ENCODE results near the gene GFOD2. TPM values are rescaled to one million over a fixed set of nuclear protein-coding genes. Genes with fewer than 3 reads are reported as not detected.

GFOD2 gene
- total RNA-seq, 1 donor from 2014 or later = 33.8 TPM

DNA sequence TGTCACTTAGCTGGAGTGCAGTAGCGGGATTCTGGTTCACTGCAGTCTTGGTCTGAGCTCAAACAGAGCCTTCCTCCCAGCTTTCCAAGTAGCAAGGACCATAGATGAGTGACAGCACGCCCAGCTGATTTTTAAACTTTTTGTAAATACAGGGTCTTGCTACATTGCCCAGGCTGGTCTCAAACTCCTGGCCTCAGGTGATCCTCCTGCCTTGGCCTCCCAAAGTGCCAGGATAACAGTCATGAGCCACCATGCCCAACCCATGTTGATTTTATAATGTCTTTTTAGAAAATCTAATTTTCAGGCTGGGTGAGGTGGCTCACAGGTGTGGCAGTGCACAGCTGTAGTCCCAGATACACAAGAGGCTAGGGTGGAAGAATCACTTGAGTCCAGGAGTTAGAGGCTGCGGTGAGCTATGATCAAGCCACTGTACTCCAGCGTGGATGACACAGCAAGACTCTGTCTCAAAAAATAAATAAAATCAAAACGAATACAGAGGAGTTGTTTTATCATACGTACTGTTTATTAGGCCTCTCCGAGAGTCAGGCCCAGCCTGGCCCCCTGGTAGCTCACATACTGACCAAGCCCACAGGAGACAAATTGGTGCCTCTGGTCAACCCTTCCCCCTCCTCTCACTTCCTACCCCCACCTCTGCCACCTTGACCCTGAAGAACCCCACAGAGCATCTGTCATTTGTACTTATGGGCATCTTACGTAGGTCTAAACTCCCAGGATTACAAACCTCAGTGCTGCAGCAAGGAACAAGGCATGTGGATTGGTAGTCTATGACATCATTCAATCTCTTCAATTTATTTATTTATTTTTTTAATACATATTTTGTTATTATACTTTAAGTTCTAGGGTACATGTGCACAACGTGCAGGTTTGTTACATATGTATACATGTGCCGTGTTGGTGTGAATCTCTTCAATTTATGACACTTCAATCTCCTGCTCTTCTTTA is 38.9 kb downstream of the GFOD2 start:
- Mint-ChIP-seq H3K9me3 (no peaks in the 10 kb centered on the region), H3K4me3 (no peak overlapping the region), H3K27ac (ENCODE audit: unreplicated experiment) (no peak overlapping the region), H3K36me3 (ENCODE audit: low read depth) (no peaks in the 10 kb centered on the region), H3K4me1 (no peaks in the 10 kb centered on the region), H3K27me3 (ENCODE audit: low read depth) (no peaks in the 10 kb centered on the region)
- DNase-seq (ENCODE audit: low read depth, low spot score) = no peak
- TF ChIP-seq, protein P1, sequence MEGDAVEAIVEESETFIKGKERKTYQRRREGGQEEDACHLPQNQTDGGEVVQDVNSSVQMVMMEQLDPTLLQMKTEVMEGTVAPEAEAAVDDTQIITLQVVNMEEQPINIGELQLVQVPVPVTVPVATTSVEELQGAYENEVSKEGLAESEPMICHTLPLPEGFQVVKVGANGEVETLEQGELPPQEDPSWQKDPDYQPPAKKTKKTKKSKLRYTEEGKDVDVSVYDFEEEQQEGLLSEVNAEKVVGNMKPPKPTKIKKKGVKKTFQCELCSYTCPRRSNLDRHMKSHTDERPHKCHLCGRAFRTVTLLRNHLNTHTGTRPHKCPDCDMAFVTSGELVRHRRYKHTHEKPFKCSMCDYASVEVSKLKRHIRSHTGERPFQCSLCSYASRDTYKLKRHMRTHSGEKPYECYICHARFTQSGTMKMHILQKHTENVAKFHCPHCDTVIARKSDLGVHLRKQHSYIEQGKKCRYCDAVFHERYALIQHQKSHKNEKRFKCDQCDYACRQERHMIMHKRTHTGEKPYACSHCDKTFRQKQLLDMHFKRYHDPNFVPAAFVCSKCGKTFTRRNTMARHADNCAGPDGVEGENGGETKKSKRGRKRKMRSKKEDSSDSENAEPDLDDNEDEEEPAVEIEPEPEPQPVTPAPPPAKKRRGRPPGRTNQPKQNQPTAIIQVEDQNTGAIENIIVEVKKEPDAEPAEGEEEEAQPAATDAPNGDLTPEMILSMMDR (conservative IDR thresholded peaks at IDR 0.05) = no peak

DNA sequence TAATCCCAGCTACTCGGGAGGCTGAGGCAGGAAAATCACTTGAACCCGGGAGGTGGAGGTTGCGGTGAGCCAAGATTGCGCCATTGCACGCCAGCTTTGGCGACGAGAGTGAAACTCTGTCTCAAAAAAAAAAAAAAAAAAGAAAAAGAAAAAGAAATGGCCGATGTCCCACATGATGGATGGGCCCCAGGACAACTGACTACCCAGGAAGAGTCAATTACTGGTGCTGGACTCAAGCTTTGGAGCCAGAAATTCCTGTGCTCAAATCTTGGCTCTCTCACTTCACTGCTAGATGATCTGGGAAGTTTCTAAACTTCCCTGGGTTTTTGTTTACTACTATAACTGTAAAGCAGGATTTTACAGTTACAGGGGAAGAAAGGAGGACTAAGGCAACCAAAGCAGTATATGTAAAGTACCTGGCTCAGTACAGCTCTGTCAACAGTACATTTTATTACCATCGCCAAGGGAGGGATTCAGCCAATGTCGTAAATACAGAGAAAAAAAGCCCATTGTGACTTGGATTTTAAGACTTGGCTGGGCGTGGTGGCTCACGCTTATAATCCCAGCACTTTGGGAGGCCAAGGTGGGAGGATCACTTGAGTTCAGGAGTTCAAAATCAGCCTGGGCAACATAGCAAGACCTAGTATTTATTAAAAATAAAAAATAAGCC is 40.6 kb downstream of the GFOD2 start:
- no peak overlapping the region for H3K27ac Mint-ChIP-seq (ENCODE audit: unreplicated experiment)
- no peaks in the 10 kb centered on the region for H3K27me3 Mint-ChIP-seq (ENCODE audit: low read depth)
- no peaks in the 10 kb centered on the region for H3K36me3 Mint-ChIP-seq (ENCODE audit: low read depth)
- no peaks in the 10 kb centered on the region for H3K4me1 Mint-ChIP-seq
- DNase-seq (ENCODE audit: low read depth, low spot score) = no peak
- H3K4me3 Mint-ChIP-seq = no peak overlapping the region
- H3K9me3 Mint-ChIP-seq = no peaks in the 10 kb centered on the region
- TF ChIP-seq, protein P1 (conservative IDR thresholded peaks at IDR 0.05) = no peak

DNA sequence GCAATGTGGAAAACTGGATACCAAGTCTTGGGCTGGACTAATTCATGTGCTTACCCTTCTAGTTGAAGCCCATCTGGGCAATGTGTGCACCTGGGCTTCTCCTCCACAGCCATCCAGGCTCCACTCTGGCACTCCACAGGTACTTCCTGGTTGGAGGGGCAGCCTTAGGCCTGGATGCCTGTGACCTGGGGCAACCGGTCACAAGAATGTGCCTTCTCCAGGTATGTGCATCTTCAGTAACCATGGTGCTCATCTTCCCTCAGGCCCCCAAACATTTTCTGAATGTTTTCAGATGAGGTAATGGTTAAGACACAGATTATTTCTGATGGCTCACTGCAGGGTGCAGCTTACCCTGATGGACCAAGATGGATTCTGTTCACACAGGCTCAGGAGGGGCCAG is 41.4 kb downstream of the GFOD2 start:
- Mint-ChIP-seq H3K27ac (ENCODE audit: unreplicated experiment) (no peak overlapping the region), H3K27me3 (ENCODE audit: low read depth) (no peaks in the 10 kb centered on the region), H3K4me3 (no peak overlapping the region), H3K9me3 (no peaks in the 10 kb centered on the region), H3K4me1 (no peaks in the 10 kb centered on the region), H3K36me3 (ENCODE audit: low read depth) (no peaks in the 10 kb centered on the region)
- TF ChIP-seq, protein P1 (conservative IDR thresholded peaks at IDR 0.05) = no peak
- DNase-seq (ENCODE audit: low read depth, low spot score) = no peak

DNA sequence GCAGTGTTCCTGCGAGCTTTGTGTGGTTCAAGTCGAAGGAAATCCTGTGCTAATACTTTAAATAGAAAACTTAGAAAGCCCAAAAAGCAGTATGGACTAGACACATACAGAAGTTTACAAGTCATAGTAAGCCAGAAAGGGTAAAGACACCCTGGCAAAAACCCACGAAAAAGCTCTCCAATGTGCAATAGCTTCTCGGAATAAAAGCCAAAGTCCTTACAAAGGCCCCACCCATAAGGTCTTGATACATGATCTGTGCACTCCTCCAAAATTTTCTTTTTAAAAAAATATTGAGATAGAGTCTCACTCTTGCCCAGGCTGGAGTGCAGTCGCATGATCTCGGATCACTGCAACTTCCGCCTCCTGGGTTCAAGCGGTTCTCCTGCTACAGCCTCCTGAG is 42.2 kb downstream of the GFOD2 start:
- H3K4me3 Mint-ChIP-seq = no peak overlapping the region
- H3K36me3 Mint-ChIP-seq (ENCODE audit: low read depth) = no peaks in the 10 kb centered on the region
- no peaks in the 10 kb centered on the region for H3K9me3 Mint-ChIP-seq
- no peak for DNase-seq (ENCODE audit: low read depth, low spot score)
- TF ChIP-seq, protein P1 (conservative IDR thresholded peaks at IDR 0.05) = no peak
- no peaks in the 10 kb centered on the region for H3K27me3 Mint-ChIP-seq (ENCODE audit: low read depth)
- H3K27ac Mint-ChIP-seq (ENCODE audit: unreplicated experiment) = no peak overlapping the region
- no peaks in the 10 kb centered on the region for H3K4me1 Mint-ChIP-seq

DNA sequence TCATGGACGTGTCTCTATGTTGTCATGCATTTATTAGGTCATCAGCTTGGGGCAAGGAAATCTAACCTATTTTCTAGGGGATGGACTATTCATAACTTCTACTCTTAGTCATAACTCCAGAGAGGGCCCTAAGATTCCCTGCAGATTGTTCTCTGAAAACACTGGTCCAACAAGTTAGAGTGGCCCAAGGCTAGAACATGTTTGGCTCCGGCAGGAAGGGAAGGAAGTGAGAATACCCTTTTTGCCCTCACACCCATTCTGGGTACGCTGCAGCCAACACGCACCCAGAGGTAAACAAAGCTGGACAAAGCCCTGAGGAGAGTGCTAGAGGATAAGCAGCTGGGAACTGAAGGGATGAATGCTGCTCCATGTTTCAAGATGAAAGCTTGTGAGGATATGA is 42.6 kb downstream of the GFOD2 start:
- Mint-ChIP-seq H3K4me1 (no peaks in the 10 kb centered on the region), H3K9me3 (no peaks in the 10 kb centered on the region), H3K36me3 (ENCODE audit: low read depth) (no peaks in the 10 kb centered on the region), H3K27me3 (ENCODE audit: low read depth) (no peaks in the 10 kb centered on the region), H3K27ac (ENCODE audit: unreplicated experiment) (no peak overlapping the region), H3K4me3 (no peak overlapping the region)
- TF ChIP-seq, protein P1 (conservative IDR thresholded peaks at IDR 0.05) = no peak
- DNase-seq (ENCODE audit: low read depth, low spot score) = no peak

Data from neural crest cell (in vitro differentiated cells).